Measurements from ENCODE around the gene HPCAL4.

HPCAL4 gene

DNA sequence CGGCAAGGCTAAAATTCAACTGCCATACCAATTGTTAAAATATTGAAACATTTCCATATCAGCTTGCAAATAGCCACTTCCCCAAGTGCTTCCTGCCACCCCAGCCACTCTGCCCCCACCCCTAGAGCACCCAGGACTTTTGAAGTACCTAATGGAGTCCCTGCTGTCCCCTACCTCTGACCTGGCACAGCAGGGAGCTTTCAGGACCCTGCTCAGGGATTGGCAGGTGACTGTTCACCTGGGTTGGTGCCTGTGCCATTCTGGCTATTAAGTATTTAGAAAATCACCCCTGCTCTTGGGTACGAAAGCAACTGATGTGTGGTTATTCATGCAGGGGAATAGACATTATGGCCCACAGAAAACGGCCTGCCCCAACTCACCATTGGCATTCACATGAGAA lies 9.1 kb upstream of the HPCAL4 start:
- DNase-seq, result no peak

DNA sequence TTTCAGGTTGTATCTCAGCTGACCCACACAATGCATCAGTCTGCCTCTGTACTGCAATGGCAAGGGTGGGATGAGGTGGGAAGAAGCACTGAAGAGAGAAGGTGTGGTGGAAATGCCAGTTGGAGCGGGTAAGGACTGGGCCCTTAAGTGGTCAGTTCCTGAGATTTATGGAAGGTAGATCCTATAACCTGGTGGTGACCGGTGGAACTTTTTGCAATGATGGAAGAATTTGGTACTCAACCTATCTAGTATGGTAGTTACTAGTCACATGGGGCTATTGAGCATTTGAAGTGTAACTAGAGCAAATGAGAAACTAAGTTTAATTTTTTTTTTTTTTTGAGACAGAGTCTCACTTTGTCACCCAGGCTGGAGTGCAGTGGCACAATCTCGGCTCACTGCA lies 8.2 kb upstream of the HPCAL4 start:
- no peak for DNase-seq

DNA sequence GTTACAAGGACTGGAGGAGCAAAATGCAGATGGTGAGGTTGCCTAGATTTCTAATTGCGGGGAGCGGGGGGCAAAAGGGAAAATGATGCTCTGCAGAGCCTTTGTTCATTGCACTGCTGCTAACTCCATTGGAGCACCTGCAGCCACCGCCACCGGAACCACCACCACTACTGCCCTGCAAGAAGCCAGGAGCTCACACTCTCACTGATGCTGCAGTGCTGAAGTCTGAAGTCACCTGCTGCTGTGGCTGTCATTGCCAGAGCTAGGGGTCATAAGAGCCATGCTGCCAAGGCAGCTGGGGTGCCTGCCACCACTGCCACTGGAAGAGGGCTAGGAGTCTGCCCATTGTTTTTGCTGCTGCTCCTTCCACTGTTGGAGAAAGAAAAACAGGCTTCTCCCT lies 7.3 kb upstream of the HPCAL4 start:
- no peak for DNase-seq

DNA sequence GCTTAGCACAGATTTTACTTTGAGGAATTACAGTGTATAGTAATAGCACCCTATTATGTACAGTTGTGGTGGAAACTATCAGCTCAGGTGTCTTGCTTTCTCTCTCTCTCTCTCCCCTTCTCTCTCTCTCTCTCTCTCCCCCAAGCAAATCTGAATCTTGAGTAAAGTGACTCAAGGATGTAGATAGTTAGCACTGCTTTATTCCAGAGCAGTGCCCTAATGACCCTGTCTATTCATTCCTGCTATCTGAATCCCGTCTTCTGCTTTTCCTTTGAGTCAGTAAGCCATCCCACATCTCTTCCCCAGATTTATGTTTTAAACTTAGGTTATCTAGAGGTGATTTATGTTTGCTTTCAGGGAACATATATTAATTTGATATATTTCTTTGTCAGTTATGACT lies 5.2 kb upstream of the HPCAL4 start:
- no peak for DNase-seq

DNA sequence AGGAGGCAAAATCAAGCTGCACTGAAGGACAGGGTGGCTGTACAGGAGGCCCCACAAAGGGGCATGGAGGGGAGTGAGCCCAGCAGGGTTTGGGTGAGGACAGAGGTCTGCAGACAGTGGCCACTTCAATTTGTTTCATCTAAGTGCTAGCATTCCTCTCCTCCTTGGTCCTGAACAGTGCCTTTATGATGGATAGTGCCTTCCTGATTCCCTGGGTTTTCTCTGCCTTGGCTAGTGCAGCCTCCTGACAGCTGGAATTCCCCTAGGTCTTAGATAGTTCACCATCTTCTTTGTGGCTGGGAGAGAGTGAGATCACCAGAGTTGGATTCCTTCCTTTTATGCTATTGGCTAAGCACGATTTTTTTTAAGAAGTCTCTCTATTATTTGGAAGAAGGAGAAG lies 3.8 kb upstream of the HPCAL4 start:
- no peak for DNase-seq

DNA sequence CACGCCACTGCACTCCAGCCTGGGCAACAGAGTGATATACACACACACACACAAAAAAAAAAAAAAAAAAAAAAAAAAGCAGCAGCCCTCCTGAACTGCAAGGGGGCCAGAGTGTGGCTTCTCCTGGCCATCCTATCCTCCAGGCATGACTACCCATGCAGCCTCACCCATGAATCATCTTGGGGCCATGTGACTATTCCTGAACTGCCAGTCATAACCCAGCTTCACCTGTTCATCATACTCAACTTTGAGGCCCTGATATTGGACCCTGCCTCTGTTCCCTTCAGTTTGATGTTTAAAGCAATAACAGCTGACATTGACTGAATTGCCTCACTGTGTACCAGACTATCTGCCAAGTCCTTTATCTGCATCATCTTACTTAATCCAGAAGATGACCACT lies 2.8 kb upstream of the HPCAL4 start:
- DNase-seq, result no peak

DNA sequence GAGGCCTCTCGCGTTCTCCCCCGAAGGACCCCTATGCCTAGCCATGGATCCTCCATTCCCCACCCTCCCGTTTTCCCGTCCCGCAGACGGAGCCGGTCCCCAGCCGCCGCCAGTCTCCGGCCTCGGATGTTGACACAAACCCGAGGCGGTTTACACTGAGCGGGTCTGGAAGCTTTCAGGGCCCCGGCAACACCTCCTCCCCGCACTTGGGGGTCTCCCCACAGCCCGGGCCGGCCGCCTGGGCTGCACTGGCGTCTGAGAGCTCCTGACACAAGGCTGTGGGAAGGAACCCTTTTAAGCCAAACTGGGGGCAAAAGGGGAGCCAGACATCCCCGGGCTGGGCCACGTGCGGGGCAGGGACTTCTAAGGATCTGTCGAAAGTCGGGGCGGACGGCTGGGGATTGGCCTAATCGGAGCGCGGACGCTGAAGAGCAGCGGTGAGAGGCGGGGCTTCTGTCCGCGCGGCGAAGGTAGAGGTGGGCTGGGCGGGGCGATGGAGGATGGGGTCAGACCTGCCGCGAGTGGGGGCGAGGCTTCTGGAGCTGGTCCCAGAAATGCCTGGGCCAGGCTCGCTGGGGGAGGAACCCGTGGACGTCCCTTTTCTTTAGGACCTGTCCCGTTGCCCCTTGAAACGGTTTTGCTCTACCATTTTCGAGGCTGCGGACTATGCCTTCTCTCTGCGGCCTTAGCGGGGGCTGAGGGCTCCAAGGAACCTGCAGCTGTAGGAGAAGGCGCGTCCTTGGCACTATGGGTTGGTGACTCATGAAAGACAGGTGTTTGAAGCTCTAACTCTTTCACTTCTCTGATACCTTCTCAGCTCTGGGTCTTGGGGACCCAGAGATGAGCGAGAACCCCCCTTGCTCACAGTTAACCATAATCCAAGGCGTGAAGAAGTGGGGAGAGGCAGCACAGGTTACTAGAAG lies 1.2 kb upstream of the HPCAL4 start:
- DNase-seq, result peak; percentile 34

DNA sequence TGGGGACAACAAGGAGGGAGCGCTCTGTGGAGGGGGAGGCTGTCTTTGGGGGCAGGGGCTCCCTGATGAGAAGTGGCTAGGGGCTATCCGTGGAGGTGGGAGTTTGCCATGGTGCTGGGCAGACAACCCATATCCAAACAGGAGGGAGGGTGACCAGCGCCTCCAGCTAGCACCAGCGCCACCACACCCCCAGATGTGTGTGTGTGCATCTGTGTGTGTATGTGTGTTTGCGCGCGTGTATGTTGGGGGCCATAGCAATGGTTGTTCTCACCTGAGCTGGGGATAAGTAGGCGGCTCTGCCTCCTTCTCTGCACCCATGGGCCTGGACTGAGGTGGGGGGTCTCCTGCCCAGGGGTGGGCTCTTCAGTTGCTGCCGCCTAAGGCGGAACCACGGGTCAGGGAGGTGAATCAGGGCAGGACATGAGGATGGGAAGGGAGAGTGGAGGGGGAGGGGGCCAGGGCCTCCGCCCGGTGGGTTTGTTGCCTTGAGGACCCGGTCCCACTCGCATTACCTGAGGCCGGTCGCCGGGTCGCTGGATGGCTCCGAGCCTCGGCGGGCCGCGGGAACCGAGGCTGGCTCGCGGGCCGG lies 345 bp downstream of the HPCAL4 start:
- DNase-seq, result no peak

DNA sequence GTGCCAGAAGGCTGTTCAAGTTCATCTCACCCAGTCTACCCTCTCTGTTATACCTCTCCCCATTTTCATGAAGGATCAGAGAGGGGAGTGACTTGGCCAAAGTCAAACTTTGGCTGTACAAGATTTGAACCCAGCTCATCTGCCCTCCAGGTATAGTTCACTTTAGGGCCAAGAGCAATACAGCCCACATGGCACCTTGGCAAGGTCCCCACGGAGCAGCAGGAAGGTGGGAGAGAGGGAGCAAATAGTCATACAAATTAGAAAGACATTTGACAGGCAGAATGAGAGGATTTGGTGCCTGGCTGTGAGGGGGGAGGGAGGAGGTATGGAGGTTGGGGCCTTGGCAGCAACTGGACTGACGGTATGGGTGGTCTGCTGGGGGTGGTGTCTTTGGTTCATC lies 1.0 kb downstream of the HPCAL4 start:
- DNase-seq, result no peak

DNA sequence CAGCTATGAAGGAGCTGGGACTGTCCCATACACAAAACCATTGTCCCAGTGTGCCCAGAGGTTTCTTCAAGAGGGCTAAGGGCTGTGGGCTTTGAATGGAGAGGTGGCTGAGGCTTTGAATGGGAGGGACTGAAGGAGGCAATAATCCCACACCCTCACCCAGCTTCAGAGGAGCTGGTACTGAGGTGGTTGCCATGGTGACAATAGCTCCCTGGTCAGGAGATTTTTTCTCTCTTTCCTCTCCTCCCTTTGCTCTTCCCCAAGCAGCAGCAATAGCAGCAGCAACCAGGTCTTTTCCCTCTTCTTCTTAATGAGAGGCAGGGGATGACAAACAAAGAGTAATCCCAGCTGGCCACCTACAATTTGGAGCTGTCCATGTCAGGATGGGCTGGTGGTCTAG lies 1.6 kb downstream of the HPCAL4 start:
- no peak for DNase-seq

DNA sequence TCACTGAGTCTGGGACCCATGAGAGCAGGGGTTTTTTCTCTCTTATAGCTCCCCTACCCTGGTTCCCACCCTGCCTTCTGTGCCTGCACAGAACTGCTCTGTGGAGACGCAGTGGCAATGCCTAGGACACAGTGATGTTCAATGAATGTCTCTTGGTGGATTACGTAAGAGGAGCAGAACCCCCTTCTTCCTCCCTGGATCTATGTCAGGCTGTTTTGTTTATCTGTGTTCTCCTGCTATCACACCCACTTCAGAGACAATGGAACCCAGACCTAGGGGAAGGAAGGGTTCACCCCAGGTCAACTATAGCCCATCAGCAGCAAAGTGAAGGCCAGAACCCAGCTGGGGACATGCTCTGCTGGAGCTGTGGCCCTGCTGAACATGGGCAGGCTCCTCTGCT lies 2.0 kb downstream of the HPCAL4 start:
- no peak for DNase-seq

DNA sequence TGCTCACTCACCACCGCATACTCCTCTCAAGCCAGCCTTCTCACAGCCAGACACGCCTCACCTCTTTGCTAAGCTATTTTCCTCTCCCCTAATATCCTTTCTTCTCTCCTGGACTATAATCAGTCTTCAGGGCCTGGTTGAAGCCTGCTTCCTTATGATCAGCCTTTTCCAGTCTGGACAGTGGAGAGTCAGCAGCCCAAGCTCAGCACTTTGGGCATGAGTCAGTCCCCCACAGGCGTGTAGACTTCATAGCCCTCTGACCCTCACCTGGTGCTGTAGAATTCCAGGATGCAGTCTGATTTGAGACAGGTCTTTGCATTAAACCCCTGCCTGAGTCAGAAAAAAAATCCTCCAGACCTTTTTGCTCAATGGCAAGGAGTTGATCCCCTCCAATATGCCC lies 2.5 kb downstream of the HPCAL4 start:
- no peak for DNase-seq

DNA sequence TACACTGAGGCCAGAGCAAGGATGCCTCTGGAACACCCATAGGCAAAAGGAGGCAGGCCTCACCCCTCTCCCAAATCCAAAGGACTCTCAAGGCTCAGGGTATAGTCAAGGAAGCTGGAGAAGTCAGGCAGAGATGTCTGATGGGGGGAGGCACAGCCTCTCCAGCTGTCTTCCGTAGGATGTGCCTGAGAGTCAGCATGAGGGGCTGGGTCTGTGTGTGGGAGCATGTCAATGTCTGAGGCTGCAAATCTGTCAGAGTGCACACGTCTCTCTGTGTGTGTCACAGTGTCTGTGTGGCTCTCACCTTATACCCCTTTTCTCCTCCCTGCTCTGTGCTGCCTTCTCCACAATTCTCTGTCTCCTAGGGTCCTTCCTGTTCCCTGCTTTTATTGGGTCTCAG lies 4.0 kb downstream of the HPCAL4 start:
- no peak for DNase-seq

DNA sequence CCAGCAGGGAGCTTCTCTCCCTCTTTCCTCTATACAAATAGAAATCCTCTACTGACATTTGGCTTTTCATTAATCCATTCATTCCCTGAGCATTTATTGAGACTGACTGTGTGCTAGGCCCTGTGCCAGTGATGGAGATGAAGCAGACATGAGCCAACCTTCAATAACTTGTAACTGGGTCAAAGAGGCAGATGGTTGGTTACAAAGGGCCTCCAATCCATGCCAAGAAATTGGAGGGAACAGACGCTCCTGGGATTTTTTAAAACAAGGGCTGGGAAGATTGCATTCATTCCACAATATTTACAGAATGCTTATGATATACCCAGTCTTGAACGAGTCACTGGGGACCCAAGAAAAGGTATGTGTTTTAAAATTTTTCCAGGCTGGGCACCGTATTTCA lies 6.2 kb downstream of the HPCAL4 start:
- no peak for DNase-seq

DNA sequence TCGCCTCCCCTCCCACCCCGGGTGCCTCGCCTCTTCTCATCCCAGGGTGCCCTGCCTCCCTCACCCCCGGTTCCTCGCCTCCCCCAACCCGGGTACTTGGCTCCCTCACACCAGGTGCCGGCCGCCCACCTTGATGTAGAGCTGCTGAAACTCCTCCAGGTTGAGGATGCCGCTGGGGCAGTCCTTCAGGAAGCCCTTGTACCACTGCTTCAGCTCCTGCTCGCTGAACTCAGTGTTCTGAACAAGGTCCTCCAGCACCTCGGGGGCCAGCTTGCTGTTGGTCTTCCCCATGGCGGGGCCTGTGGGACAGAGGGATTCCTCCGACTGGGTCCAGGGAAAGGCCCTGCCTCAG lies 6.9 kb downstream of the HPCAL4 start:
- no peak for DNase-seq

DNA sequence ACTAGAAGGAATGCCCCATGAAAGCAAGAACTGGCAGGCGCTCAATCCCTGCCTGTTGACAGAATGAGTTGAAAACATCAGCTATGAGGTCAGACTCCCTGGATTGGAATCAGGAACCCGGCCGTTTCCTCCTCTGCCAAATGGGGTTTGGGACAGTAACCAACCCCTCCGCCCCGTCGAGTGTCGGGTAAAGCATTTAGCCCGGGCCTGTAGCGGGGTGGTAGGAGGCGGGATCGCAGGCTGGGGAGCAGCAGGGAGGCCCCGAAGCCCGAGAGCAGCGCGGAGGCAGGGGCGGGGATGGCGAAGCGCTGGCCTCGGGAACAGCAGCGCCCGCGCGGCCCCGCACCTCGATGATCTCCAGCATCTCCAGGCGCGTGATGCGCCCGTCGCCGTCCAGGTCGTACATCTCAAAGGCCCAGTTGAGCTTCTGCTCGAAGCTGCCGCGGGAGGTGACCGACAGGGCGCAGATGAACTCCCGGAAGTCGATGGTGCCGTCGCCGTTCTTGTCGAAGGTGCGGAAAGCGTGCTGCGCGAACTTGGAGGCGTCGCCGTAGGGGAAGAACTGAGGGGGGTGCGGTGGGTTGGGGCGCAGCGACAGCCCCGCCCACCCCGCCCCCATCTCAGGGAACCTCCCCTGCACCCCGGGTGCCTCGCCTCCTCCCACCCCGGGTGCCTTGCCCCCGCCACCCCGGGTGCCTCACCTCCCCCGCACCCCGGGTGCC lies 7.5 kb downstream of the HPCAL4 start:
- no peak for DNase-seq

DNA sequence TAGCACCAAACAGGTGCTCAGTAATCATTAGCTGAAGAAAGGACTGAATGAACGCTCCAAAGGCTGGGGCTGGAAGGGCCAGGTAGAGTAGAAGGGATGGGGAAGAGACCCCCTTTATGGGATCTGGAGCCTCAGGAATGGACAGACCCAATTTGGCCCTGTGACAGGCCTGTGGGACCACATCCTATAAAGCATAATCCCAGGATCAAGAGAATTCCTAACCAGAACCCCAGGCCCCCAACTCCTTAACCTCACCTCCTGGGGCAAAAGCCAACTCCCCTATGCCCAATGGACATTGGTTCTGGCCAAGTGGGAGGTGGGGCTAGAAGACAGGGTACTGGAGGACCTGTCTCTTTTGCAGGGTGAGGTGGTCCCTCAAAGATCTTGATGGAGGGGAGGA lies 9.2 kb downstream of the HPCAL4 start:
- DNase-seq, result no peak

DNA sequence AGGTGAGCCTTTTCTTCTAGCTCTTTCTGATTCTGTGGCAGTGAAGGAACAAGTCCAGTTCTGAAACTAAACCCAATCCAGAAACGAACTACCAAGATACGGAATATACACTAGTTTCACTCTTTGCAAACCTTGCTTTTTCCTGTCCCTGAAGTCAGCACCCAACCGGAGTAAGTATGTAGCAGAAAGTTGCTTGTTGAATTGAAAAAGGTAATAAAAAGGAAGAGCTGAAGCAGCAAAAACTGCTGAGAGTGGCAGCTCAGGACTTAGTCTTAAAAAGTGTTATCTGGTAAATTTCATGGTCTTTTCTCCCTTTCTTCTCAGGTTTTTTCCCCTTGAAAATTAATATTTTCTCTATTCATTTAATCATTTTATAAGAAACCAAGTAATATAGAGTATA lies 9.9 kb downstream of the HPCAL4 start:
- no peak for DNase-seq

DNA sequence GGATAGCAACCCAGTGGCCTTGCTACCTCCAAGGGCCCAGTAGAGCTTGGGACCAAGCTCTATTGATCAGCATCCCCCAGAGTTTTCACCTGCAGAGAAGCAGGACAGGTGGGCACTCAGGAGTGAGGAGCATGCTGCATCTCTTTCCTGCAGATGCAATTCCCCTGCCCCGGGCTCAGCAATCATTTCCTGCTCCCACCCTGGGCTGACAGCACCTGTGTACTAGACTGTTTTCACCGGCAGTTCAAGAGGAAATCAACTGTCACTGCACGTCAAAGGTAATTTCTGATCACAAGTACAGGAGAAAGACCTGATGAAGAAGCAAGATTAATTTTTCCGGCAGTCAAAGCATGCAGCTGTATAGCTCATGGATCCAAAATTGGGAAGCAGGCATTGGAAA lies 10.5 kb downstream of the HPCAL4 start:
- DNase-seq, result no peak

DNA sequence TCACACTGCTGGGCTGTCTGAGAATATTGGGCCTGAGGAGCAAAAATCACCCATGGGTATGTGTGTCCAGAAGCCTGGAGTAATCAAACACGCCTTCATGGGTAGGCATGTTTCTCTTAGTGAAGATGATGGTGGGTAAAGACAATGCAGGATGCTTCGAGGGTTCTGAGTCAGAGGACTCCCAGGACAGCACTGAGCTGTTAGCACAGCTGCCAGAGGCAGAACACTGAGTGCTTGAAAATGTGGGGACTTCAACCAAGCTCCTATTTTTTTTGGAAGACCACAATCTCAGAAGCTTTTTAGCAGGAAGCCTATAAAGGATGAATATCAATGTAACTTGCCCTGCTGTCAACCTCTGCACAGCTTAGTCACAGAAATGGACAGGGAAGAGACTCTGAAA lies 11.4 kb downstream of the HPCAL4 start:
- DNase-seq, result no peak

DNA sequence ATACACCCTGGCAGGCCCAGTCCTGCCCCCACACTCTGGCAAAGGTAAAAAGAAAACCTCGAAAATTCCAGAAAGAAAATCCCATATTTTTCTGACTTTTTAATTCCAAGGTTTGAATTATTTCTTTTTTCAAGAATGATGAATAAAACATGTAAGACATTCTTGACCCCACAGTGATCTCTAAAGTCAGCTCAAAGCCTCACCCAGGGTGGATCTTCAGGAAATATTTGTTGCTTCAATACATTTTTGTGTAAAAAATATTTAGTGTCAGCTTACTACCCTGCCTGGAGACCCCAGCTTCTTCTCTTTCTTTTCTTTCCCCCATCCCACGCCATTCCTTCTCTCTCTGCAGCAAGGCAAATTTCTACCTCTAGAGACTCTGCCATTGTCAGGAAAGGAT lies 12.3 kb downstream of the HPCAL4 start:
- no peak for DNase-seq

DNA sequence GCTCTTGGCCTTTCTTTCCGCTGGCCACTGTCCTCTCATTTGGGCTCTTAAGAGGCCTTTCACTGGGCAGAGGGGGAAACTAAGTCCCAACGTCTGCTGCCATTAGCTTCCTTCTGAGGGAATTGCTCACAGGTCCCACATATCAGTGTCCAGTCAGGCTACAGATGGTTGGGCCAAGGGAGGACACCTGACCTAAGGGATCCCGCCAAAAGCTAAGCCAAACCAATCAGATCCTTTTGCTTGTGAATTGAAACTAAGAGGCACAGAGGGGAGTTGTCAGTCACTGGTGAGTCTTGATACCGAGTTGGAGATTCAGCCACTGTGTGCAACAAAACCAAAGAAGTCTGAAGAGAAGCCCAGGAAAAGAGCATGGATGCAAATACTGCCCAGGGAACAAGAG lies 13.6 kb downstream of the HPCAL4 start:
- no peak for DNase-seq

DNA sequence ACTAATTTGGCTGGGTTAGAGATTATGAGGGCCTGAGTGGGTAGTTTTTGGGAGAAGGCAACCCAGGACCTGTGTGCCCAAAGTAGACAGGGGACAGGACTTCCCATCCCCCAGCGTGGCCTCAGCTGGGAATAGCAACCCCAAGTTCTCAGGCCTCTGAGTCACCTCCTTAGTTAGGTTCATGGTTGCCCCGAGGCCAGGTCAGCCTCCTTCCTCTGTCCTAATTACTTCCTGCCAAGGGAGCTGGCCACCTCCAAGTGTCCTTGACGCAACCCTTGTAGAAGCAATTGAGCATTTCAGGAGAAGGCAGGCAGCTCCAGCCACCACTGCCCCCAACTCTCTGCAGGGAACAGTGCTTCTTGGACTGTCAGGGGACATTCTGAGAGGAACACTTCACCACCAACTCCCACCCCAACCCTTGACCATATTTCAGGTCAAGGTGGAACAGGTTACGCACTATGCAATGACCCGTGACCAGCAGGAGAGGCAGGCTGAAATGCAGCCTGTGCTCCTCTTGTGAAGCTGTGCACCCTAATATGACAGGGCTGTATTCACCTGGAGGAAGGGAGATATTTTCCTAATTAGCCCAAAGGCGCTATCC lies 14.2 kb downstream of the HPCAL4 start:
- DNase-seq, result no peak

DNA sequence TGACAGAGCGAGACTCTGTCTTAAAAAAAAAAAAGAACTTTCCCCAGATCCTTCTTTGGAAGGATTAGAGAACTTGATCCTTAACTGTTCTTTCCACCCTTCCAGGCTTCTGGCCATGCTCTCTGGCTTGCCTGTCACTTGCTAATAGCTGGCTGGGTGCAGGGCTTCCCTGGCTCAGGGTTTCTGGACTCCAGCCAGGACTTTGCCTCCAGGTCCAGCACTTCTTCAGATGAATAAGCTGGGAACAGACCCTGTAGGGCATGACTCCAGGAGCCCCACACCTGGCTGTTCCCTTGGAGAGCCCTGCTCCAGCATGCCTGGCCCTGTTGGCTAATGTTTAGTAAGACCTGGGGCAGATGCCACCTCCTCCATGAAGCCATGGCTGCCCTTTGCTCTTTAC lies 16.0 kb downstream of the HPCAL4 start:
- DNase-seq, result no peak

Data from NCI-H2171 (cell line).